Gastroesophageal sphincter (tissue), 3 donors: Measurements from ENCODE around the gene RNF10.

Source experiments
- CTCF ChIP-seq, 4 experiments: fragments of 200-600 bp in 2 of 4; fragments of 450-650 bp in 2 of 4; sonication (generic) in 1 of 4; IDR thresholded peaks; one replicate each; pipeline ENCODE4 v1.5.1; 2017 to 2019; ENCODE audit warnings: antibody characterized with exemption in 4 of 4, mild to moderate bottlenecking in 2 of 4, moderate library complexity in 2 of 4
- EP300 ChIP-seq: sonication (generic); formaldehyde crosslinking; IDR thresholded peaks from one replicate; pipeline ENCODE4 v1.6.1; 2017; ENCODE audit warnings: antibody characterized with exemption, mild to moderate bottlenecking
- POLR2A ChIP-seq, 2 donors: fragments of 450-650 bp; IDR thresholded peaks; one replicate each; pipeline ENCODE4 v1.6.1; 2017; ENCODE audit warnings: antibody characterized with exemption in 2 of 2, mild to moderate bottlenecking in 2 of 2, moderate library complexity in 1 of 2
- POLR2AphosphoS5 ChIP-seq: sonication (generic); formaldehyde crosslinking; IDR thresholded peaks from one replicate; pipeline ENCODE4 v1.6.1; 2017; ENCODE audit warnings: antibody characterized with exemption

- TF ChIP-seq CTCF (IDR thresholded peaks at IDR 0.05) = no peak
- no peak for TF ChIP-seq POLR2A (IDR thresholded peaks at IDR 0.05)
- no peak for TF ChIP-seq POLR2AphosphoS5
- no peak for TF ChIP-seq EP300
Measured at GRCh38 chr12:120588948-120589930, 55.1 kb downstream of the RNF10 start.
